Measurements from ENCODE around the gene GARS1. TPM values are rescaled to one million over a fixed set of nuclear protein-coding genes. Genes with fewer than 3 reads are reported as not detected.

The GARS1 gene
- 222 and 446 TPM in 2 replicates for total RNA-seq (2011; cell fraction: chromatin; rRNA removed; ENCODE audit: low replicate concordance)
- total RNA-seq (2011; cell fraction: nucleolus; rRNA removed), result 158 and 190 TPM in 2 replicates
- 225 and 258 TPM in 2 replicates for total RNA-seq (2011; cell fraction: nucleoplasm; rRNA removed)
- total RNA-seq (2014; rRNA removed) (142 and 196 TPM in 2 replicates), total RNA-seq (2014; rRNA removed; fragmentation: Illumina TruSeq; extraction: Trizol) (272 and 300 TPM in 2 replicates), total RNA-seq (2015; rRNA removed; fragmentation: Illumina TruSeq; extraction: Trizol) (147 TPM in 2 replicates), total RNA-seq (2021) (270 and 312 TPM in 2 replicates), polyA plus RNA-seq (2011; rRNA removed) (391 and 636 TPM in 2 replicates), polyA plus RNA-seq (2014; fragmentation: Illumina TruSeq; extraction: Trizol) (650 and 769 TPM in 2 replicates), polyA plus RNA-seq (2014; fragmentation: Nextera tagmentation; extraction: Ambion mirVana) (100 to 1,000 TPM; 205 to 227 TPM), polyA plus RNA-seq (2014; rRNA removed) (234 and 319 TPM in 2 replicates), polyA minus RNA-seq (2011; rRNA and poly(A)+ RNA removed) (421 and 586 TPM in 2 replicates), Bru-seq, nascent RNA (percentile 98 among the genes with signal in this experiment), BruChase-seq, experiment 1, labeled RNA remaining after a 2-hour chase (percentile 99 among the genes with signal in this experiment), BruChase-seq, experiment 2, labeled RNA remaining after a 6-hour chase (percentile 99 among the genes with signal in this experiment)
- polyA plus RNA-seq (2011; cell fraction: cytosol; rRNA removed), result 349 and 578 TPM in 2 replicates
- 440 and 547 TPM in 2 replicates for polyA plus RNA-seq (2011; cell fraction: nucleus; rRNA removed)
- polyA plus RNA-seq (2012), result 138 and 517 TPM in 2 replicates
- polyA minus RNA-seq (2011; cell fraction: cytosol; rRNA and poly(A)+ RNA removed), result 264 and 340 TPM in 2 replicates
- polyA minus RNA-seq (2011; cell fraction: nucleus; rRNA and poly(A)+ RNA removed), result 178 and 266 TPM in 2 replicates
- long read RNA-seq, experiment 1, transcript GARS-201 (17 exons, 2,634 nt), result major isoform, 916 of 1,102 reads
- long read RNA-seq, experiment 1, partial matches to known transcripts, result 135 of 1,102 reads
- long read RNA-seq, experiment 1, other reads (novel, unspliced or antisense), result 50 of 1,102 reads
- long read RNA-seq, experiment 2, transcript GARS-201 (17 exons, 2,634 nt), result major isoform, 214 of 350 reads
- long read RNA-seq, experiment 2, transcript GARS-209 (2 exons, 772 nt), result minor isoform, 7 of 350 reads
- long read RNA-seq, experiment 2, partial matches to known transcripts, result 82 of 350 reads
- long read RNA-seq, experiment 2, other reads (novel, unspliced or antisense), result 47 of 350 reads
- long read RNA-seq, experiment 3, transcript GARS-201 (17 exons, 2,634 nt), result major isoform, 260 of 318 reads
- long read RNA-seq, experiment 3, partial matches to known transcripts, result 42 of 318 reads
- long read RNA-seq, experiment 3, other reads (novel, unspliced or antisense), result 12 of 318 reads

GRCh38 chr7:30594540-30595435 is at the start of gene GARS1:
Gene GARS1, plus strand, starts transcription at chr7:30594878. Its CDS starts 44 bp downstream, at chr7:30594922.
- Histone ChIP-seq H3K9me3 (replicated peaks; ENCODE audit: control insufficient read depth, insufficient read depth, low read depth, low read length) (no peaks in the 10 kb centered on the region), H3K27ac (ENCODE audit: extremely low read depth, low read depth, low read length) (peak within 1 kb of the TSS; percentile 90), H3K27me3 (ENCODE audit: control insufficient read depth in 2 of 2, insufficient read depth in 2 of 2, low read length in 2 of 2) (no peaks in the 10 kb centered on the region), H3K36me3 (ENCODE audit: control insufficient read depth, insufficient read depth, low read length) (peaks cover 38% of the 10 kb centered on the region), H4K20me1 (replicated peaks; ENCODE audit: control insufficient read depth, insufficient read depth, low read length) (peaks cover 20% of the 10 kb centered on the region), H3K9me1 (ENCODE audit: control insufficient read depth, insufficient read depth, low read length) (no peaks in the 10 kb centered on the region), H3K9ac (ENCODE audit: insufficient read depth in 1 of 2, low read depth in 2 of 2, low read length in 2 of 2) (peak within 1 kb of the TSS; percentile 98 to 99), H3K4me3 (peak within 1 kb of the TSS; percentile 96), H3K4me1 (replicated peaks in 1 of 2; ENCODE audit: control insufficient read depth in 2 of 2, insufficient read depth in 2 of 2, low read length in 2 of 2) (no peaks in the 10 kb centered on the region; a peak in 1 of 5 replicates), H3K79me2 (ENCODE audit: control insufficient read depth, insufficient read depth, low read length) (peaks cover 87% of the 10 kb centered on the region), H3K4me2 (ENCODE audit: insufficient read depth, low read length) (peak within 1 kb of the TSS; percentile 97), H2AFZ (ENCODE audit: low read depth, low read length) (peak within 1 kb of the TSS; percentile 80)
- ChIA-PET CTCF (ENCODE audit: low intra/inter-chr PET ratio) (no interaction called here), POLR2A (interaction anchor here (0.8 to 1.8 kb wide), 3 partner anchors 14 to 17 kb away, joined by 3 to 9 read pairs (median 5); no protein-coding TSS in a partner anchor)
- WGBS (ENCODE audit: insufficient coverage, low coverage, missing lambda C conversion rate), result under 1% methylated on average over 70 of the region's 84 CpGs
- FAIRE-seq (peak; percentile 77), DNase-seq (ENCODE audit: extremely low read depth in 1 of 4, low spot score in 3 of 4) (peak; percentile 77 to 96 (median 84)), ATAC-seq (peak; percentile 90)
- no TSS peak for BruUV-seq (replicated peaks)
- in situ Hi-C loops (cut with MboI), result no loop called here
- intact Hi-C loops (cut with micrococcal nuclease), result no loop called here
- peak; percentile 67; the same call in 1 of the 2 replicates for TF ChIP-seq TAF7 (tag; IDR thresholded peaks at IDR 0.05)
- no peak for TF ChIP-seq MIER1 (IDR thresholded peaks at IDR 0.05; ENCODE audit: low read depth)
- peak; percentile 93 for TF ChIP-seq HNRNPLL (IDR thresholded peaks at IDR 0.05; ENCODE audit: low read depth, low read length, poor library complexity, severe bottlenecking)
- peak; percentile 72; the same call in 1 of the 2 replicates for TF ChIP-seq NFRKB (IDR thresholded peaks at IDR 0.05; ENCODE audit: low read depth)
- peak; percentile 100 for TF ChIP-seq EP300 (IDR thresholded peaks at IDR 0.05; ENCODE audit: low read length)
- TF ChIP-seq MBD2 (IDR thresholded peaks at IDR 0.05; ENCODE audit: borderline replicate concordance, low read depth), result peak; percentile 51; the same call in 1 of the 2 replicates
- TF ChIP-seq SLC30A9 (CRISPR knock-in tag; IDR thresholded peaks at IDR 0.05), result no peak
- peak; percentile 7 to 14; a peak in 1 of 4 replicates for TF ChIP-seq RAD21 (CRISPR knock-in tag; conservative IDR thresholded peaks at IDR 0.05 in 1 of 2, IDR thresholded peaks at IDR 0.05 in 1 of 2)
- peak; percentile 88 for TF ChIP-seq HMGN3 (IDR thresholded peaks at IDR 0.05; ENCODE audit: borderline replicate concordance, extremely low read depth, insufficient read length, low read depth, low read length)
- peak; percentile 87 for TF ChIP-seq POLR2AphosphoS5 (IDR thresholded peaks at IDR 0.05; ENCODE audit: control insufficient read depth, insufficient read depth, low read depth, low read length)
- TF ChIP-seq ZNF184 (CRISPR knock-in tag; IDR thresholded peaks at IDR 0.05), result no peak
- TF ChIP-seq E4F1 (CRISPR knock-in tag; IDR thresholded peaks at IDR 0.05; ENCODE audit: borderline replicate concordance), result no peak
